HG03565 (cell line): ENCODE results near the gene NIPAL3.
"Not testable (repeated sequence)": the region's sequence is repeated elsewhere in the genome, so short reads cannot be mapped to it uniquely, and the experiment has no call there.

Experiments used
- ATAC-seq: cut with Tn5 transposase; IDR thresholded peaks from one replicate; pipeline ENCODE4 v1.9.1; 2021; ENCODE audit warnings: mild to moderate bottlenecking, moderate library complexity; ENCODE audit not compliant: unreplicated experiment

Gene NIPAL3

GRCh38 chr1:24514946-24515345 is 99.3 kb downstream of the NIPAL3 start:
- ATAC-seq, result no peak

- ATAC-seq, result not testable (repeated sequence)
These were observed 100.1 kb downstream of the NIPAL3 start for GRCh38 chr1:24515671-24516209.

GRCh38 chr1:24516506-24516905 is 100.9 kb downstream of the NIPAL3 start:
- no peak for ATAC-seq

- ATAC-seq, result no peak
These were observed 102.3 kb downstream of the NIPAL3 start for GRCh38 chr1:24517898-24518297.

- not testable (repeated sequence) for ATAC-seq
These were observed 104.7 kb downstream of the NIPAL3 start for GRCh38 chr1:24520282-24520681.
